ENCODE data around the gene HTR3C. TPM values are rescaled to one million over a fixed set of nuclear protein-coding genes. Genes with fewer than 3 reads are reported as not detected.

Gene HTR3C
- total RNA-seq, 4 donors from 2014 or later, result not detected

- Histone ChIP-seq H3K9me3 (no peaks in the 10 kb centered on the region), H3K27ac (no peak overlapping the region), H3K4me3 (no peak overlapping the region), H3K4me1 (no peaks in the 10 kb centered on the region), H3K27me3 (no peaks in the 10 kb centered on the region), H3K36me3 (no peaks in the 10 kb centered on the region)
- TF ChIP-seq, protein P1, sequence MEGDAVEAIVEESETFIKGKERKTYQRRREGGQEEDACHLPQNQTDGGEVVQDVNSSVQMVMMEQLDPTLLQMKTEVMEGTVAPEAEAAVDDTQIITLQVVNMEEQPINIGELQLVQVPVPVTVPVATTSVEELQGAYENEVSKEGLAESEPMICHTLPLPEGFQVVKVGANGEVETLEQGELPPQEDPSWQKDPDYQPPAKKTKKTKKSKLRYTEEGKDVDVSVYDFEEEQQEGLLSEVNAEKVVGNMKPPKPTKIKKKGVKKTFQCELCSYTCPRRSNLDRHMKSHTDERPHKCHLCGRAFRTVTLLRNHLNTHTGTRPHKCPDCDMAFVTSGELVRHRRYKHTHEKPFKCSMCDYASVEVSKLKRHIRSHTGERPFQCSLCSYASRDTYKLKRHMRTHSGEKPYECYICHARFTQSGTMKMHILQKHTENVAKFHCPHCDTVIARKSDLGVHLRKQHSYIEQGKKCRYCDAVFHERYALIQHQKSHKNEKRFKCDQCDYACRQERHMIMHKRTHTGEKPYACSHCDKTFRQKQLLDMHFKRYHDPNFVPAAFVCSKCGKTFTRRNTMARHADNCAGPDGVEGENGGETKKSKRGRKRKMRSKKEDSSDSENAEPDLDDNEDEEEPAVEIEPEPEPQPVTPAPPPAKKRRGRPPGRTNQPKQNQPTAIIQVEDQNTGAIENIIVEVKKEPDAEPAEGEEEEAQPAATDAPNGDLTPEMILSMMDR (IDR thresholded peaks at IDR 0.05), result no peak
- no peak for TF ChIP-seq POLR2A (IDR thresholded peaks at IDR 0.05)
- DNase-seq, result no peak
These were observed 23.1 kb downstream of the HTR3C start for GRCh38 chr3:184075901-184076300.

GRCh38 chr3:184077881-184078280, 25.0 kb downstream of the HTR3C start:
- no peak overlapping the region for H3K4me3 ChIP-seq
- H3K4me1 ChIP-seq, result no peaks in the 10 kb centered on the region
- DNase-seq, result no peak
- H3K27me3 ChIP-seq, result no peaks in the 10 kb centered on the region
- no peak overlapping the region for H3K27ac ChIP-seq
- no peaks in the 10 kb centered on the region for H3K36me3 ChIP-seq
- no peaks in the 10 kb centered on the region for H3K9me3 ChIP-seq
- TF ChIP-seq, protein P1 (IDR thresholded peaks at IDR 0.05), result no peak
- no peak for TF ChIP-seq POLR2A (IDR thresholded peaks at IDR 0.05)

DNA sequence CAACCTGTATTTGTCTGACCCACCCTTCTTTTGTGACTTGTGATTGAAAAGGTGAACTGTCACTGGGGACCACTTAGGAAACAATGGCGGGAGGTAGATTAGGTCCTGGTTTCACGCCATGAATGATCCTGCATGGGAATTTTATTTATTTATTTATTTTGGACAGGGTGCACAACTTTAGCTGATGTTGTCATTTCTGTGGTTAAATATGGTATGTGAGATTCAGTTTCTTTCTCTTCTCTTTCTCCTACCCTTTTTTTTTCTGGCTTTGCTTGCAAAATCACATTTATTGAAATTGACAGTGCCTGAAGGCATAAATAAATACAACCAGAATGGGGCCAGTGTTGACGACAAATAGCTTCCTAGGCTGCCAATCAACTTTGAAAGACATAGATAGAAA, 26.0 kb downstream of the HTR3C start:
- H3K4me3 ChIP-seq, result no peak overlapping the region
- no peaks in the 10 kb centered on the region for H3K9me3 ChIP-seq
- no peaks in the 10 kb centered on the region for H3K4me1 ChIP-seq
- no peak for TF ChIP-seq POLR2A (IDR thresholded peaks at IDR 0.05)
- TF ChIP-seq, protein P1 (IDR thresholded peaks at IDR 0.05), result no peak
- no peaks in the 10 kb centered on the region for H3K27me3 ChIP-seq
- DNase-seq, result no peak
- H3K27ac ChIP-seq, result no peak overlapping the region
- no peaks in the 10 kb centered on the region for H3K36me3 ChIP-seq

- H3K4me3 ChIP-seq, result no peak overlapping the region
- TF ChIP-seq POLR2A (IDR thresholded peaks at IDR 0.05), result no peak
- TF ChIP-seq, protein P1 (IDR thresholded peaks at IDR 0.05), result no peak
- H3K36me3 ChIP-seq, result no peaks in the 10 kb centered on the region
- no peaks in the 10 kb centered on the region for H3K27me3 ChIP-seq
- DNase-seq, result no peak
- no peaks in the 10 kb centered on the region for H3K9me3 ChIP-seq
- no peak overlapping the region for H3K27ac ChIP-seq
- no peaks in the 10 kb centered on the region for H3K4me1 ChIP-seq
These were observed 28.4 kb downstream of the HTR3C start for GRCh38 chr3:184081116-184081830.

- H3K9me3 ChIP-seq, result no peaks in the 10 kb centered on the region
- H3K27me3 ChIP-seq, result no peaks in the 10 kb centered on the region
- TF ChIP-seq, protein P1 (IDR thresholded peaks at IDR 0.05), result no peak
- TF ChIP-seq POLR2A (IDR thresholded peaks at IDR 0.05), result no peak
- no peak overlapping the region for H3K27ac ChIP-seq
- no peaks in the 10 kb centered on the region for H3K36me3 ChIP-seq
- no peaks in the 10 kb centered on the region for H3K4me1 ChIP-seq
- DNase-seq, result no peak
- H3K4me3 ChIP-seq, result no peak overlapping the region
These were observed 29.2 kb downstream of the HTR3C start for GRCh38 chr3:184082034-184082433.

Data from Peyer's patch (tissue), 4 donors.